Upper lobe of left lung (tissue), 4 donors: ENCODE data around the gene PAQR8.

Source experiments
- CTCF ChIP-seq, 6 experiments: fragments of 450-650 bp in 4 of 6; fragments of 200-600 bp in 2 of 6; sonication (generic) in 2 of 6; IDR thresholded peaks; one replicate each; pipeline ENCODE4 v1.5.1; 2016 to 2019; ENCODE audit warnings: antibody characterized with exemption in 6 of 6
- POLR2A ChIP-seq, 4 donors: fragments of 450-650 bp; IDR thresholded peaks; one replicate each; pipeline ENCODE4 v1.5.1; 2016 to 2017; ENCODE audit warnings: antibody characterized with exemption in 4 of 4, mild to moderate bottlenecking in 2 of 4
- POLR2AphosphoS5 ChIP-seq, 2 donors: sonication (generic); formaldehyde crosslinking; IDR thresholded peaks; one replicate each; pipeline ENCODE4 v1.5.1; 2017; ENCODE audit warnings: antibody characterized with exemption in 2 of 2

GRCh38 chr6:52335576-52335975, 26.4 kb upstream of the PAQR8 start:
- TF ChIP-seq CTCF (IDR thresholded peaks at IDR 0.05): no peak
- no peak for TF ChIP-seq POLR2AphosphoS5 (IDR thresholded peaks at IDR 0.05)
- no peak for TF ChIP-seq POLR2A (IDR thresholded peaks at IDR 0.05)
